Progenitor cell of endocrine pancreas (in vitro differentiated cells): ENCODE data around the gene KRT222. TPM values are rescaled to one million over a fixed set of nuclear protein-coding genes. Genes with fewer than 3 reads are reported as not detected.

Experiments used
- DNase-seq: peaks from one replicate; pipeline ENCODE4 v3.0.0; 2021; ENCODE audit warnings: low spot score; ENCODE audit not compliant: unreplicated experiment
- H3K27ac Mint-ChIP-seq: 2 replicates; pipeline ENCODE4 v1.8.0; 2021; ENCODE audit warnings: mild to moderate bottlenecking, moderate library complexity, mixed read lengths
- H3K27me3 Mint-ChIP-seq: 2 replicates; pipeline ENCODE4 v1.8.0; 2021; ENCODE audit warnings: mixed read lengths
- H3K36me3 Mint-ChIP-seq: 2 replicates; pipeline ENCODE4 v1.8.0; 2022; ENCODE audit warnings: mixed read lengths; ENCODE audit not compliant: insufficient read depth
- H3K4me1 Mint-ChIP-seq: 2 replicates; pipeline ENCODE4 v1.8.0; 2021; ENCODE audit warnings: low read depth, mixed read lengths
- H3K4me3 Mint-ChIP-seq: 2 replicates; pipeline ENCODE4 v1.8.0; 2021; ENCODE audit warnings: low read depth, mild to moderate bottlenecking, moderate library complexity, mixed read lengths
- H3K9me3 Mint-ChIP-seq: 2 replicates; pipeline ENCODE4 v1.8.0; 2021; ENCODE audit warnings: low read depth, mixed read lengths
- total RNA-seq: library from RNA; stranded (reverse); gene quantifications from 2 replicates; pipeline ENCODE4 v1.2.1, GENCODE V29; 2021
- TF ChIP-seq, protein P1 (sequence below): fragments of 200-600 bp; sonication (generic); IDR thresholded peaks from one replicate; pipeline ENCODE4 v1.5.0; 2021; ENCODE audit warnings: antibody characterized with exemption, mild to moderate bottlenecking; ENCODE audit not compliant: unreplicated experiment

Gene KRT222
- total RNA-seq, 1 donor from 2014 or later: 0.36 TPM

- DNase-seq: no peak
- TF ChIP-seq, protein P1, sequence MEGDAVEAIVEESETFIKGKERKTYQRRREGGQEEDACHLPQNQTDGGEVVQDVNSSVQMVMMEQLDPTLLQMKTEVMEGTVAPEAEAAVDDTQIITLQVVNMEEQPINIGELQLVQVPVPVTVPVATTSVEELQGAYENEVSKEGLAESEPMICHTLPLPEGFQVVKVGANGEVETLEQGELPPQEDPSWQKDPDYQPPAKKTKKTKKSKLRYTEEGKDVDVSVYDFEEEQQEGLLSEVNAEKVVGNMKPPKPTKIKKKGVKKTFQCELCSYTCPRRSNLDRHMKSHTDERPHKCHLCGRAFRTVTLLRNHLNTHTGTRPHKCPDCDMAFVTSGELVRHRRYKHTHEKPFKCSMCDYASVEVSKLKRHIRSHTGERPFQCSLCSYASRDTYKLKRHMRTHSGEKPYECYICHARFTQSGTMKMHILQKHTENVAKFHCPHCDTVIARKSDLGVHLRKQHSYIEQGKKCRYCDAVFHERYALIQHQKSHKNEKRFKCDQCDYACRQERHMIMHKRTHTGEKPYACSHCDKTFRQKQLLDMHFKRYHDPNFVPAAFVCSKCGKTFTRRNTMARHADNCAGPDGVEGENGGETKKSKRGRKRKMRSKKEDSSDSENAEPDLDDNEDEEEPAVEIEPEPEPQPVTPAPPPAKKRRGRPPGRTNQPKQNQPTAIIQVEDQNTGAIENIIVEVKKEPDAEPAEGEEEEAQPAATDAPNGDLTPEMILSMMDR: no peak
- Mint-ChIP-seq H3K36me3 (no peaks in the 10 kb centered on the region), H3K9me3 (no peaks in the 10 kb centered on the region), H3K4me3 (peak overlapping the region; percentile 51), H3K27ac (peak overlapping the region; percentile 34), H3K4me1 (peaks cover 27% of the 10 kb centered on the region), H3K27me3 (no peaks in the 10 kb centered on the region)
Observed at GRCh38 chr17:40695874-40696472, 31.0 kb upstream of the KRT222 start.

DNA sequence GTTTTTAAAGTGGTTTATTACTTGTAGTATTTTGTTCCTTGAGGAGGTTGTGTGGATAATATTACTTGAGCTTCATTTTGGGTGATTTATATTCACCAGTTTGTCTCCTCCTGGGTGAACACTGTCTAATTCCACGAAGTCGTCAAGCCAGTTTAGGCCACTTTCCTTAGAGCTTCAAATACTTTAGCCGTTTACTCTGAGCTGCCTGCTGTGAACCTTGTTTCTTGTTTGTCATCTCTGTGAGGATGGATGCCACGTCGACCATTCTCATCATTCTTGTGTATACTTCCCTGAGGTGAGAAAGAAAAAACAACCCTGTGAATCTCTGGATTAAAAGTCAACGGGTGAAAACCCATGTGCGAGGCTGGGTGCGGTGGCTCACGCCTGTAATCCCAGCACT lies 29.6 kb upstream of the KRT222 start:
- Mint-ChIP-seq H3K36me3 (no peaks in the 10 kb centered on the region), H3K27ac (peak overlapping the region; percentile 13), H3K27me3 (no peaks in the 10 kb centered on the region), H3K4me1 (peaks cover 27% of the 10 kb centered on the region), H3K9me3 (no peaks in the 10 kb centered on the region), H3K4me3 (no peak overlapping the region)
- TF ChIP-seq, protein P1: no peak
- DNase-seq: no peak

- DNase-seq: no peak
- Mint-ChIP-seq H3K9me3 (no peaks in the 10 kb centered on the region), H3K27me3 (no peaks in the 10 kb centered on the region), H3K36me3 (no peaks in the 10 kb centered on the region), H3K27ac (no peak overlapping the region), H3K4me1 (no peaks in the 10 kb centered on the region), H3K4me3 (no peak overlapping the region)
- TF ChIP-seq, protein P1: no peak
Observed at GRCh38 chr17:40687106-40687505, 22.1 kb upstream of the KRT222 start.

GRCh38 chr17:40686192-40686591 lies 21.2 kb upstream of the KRT222 start:
- H3K4me3 Mint-ChIP-seq: no peak overlapping the region
- H3K9me3 Mint-ChIP-seq: no peaks in the 10 kb centered on the region
- H3K36me3 Mint-ChIP-seq: no peaks in the 10 kb centered on the region
- TF ChIP-seq, protein P1: no peak
- DNase-seq: no peak
- H3K4me1 Mint-ChIP-seq: peaks cover 8% of the 10 kb centered on the region
- H3K27ac Mint-ChIP-seq: no peak overlapping the region
- no peaks in the 10 kb centered on the region for H3K27me3 Mint-ChIP-seq

DNA sequence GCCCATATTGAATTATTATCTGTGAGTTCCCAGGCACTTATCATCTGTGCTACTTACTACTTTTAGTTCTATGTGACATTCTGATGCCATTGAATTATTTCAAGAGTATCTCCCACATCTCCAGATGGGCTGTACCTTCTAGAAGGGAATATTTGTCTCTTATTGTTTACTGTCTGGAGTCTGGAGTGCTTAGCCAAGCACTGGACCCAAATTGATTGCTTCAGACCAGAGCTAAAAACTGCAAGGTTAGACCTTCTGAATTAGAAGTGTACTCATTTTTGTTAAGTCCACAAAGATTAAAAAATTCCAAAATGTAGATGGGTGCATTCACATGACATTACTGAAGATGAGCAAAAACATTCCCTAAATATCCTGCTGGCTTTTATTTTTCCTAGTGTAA lies 16.0 kb upstream of the KRT222 start:
- no peak for DNase-seq
- Mint-ChIP-seq H3K4me1 (peaks cover 11% of the 10 kb centered on the region), H3K4me3 (no peak overlapping the region), H3K9me3 (no peaks in the 10 kb centered on the region), H3K36me3 (no peaks in the 10 kb centered on the region), H3K27me3 (peaks cover 3% of the 10 kb centered on the region), H3K27ac (no peak overlapping the region)
- TF ChIP-seq, protein P1: no peak
